H1 (cell line): Measurements from ENCODE around the gene SH2D7. TPM values are rescaled to one million over a fixed set of nuclear protein-coding genes. Genes with fewer than 3 reads are reported as not detected.

Experiments used
- CTCF ChIA-PET: fragments of 300-600 bp; sonication (Branson Sonifier 250); formaldehyde crosslinking; loops from one replicate; lab custom pipeline; 2021; ENCODE audit not compliant: partially characterized antibody; lab: Charles Lee
- POLR2A ChIA-PET: fragments of 300-600 bp; sonication (Branson Sonifier 250); formaldehyde crosslinking; loops from one replicate; lab custom pipeline; 2021; ENCODE audit warnings: inconsistent platforms; ENCODE audit not compliant: partially characterized antibody; lab: Charles Lee
- DNase-seq, 2 experiments: peaks; one replicate each; pipeline versions ENCODE4 v3.0.0 to v3.0.0-alpha.2; 2010 to 2022; ENCODE audit warnings: low spot score in 2 of 2, low read depth in 1 of 2, mixed read lengths in 1 of 2
- FAIRE-seq: peaks from 2 replicates; lab custom pipeline; 2011; peaks lifted over from hg19 to GRCh38; lab: Jason Lieb, UNC
- H2AFZ ChIP-seq: 2 replicates; pipeline ENCODE4 v1.8.1; 2012; ENCODE audit warnings: low read length, inconsistent platforms
- H2AK5ac ChIP-seq: 2 replicates; pipeline ENCODE4 v1.6.1; 2013; ENCODE audit warnings: low read depth, low read length
- H2BK120ac ChIP-seq: replicated peaks from 2 replicates; pipeline ENCODE3; 2013; ENCODE audit warnings: low read depth, low read length, inconsistent platforms
- H2BK12ac ChIP-seq: 2 replicates; pipeline ENCODE4 v1.6.1; 2013; ENCODE audit warnings: low read depth, low read length
- H2BK15ac ChIP-seq: 2 replicates; pipeline ENCODE4 v1.6.1; 2013; ENCODE audit warnings: low read length
- H2BK20ac ChIP-seq: 2 replicates; pipeline ENCODE4 v1.6.1; 2013; ENCODE audit warnings: low read length
- H2BK5ac ChIP-seq: 2 replicates; pipeline ENCODE4 v1.6.1; 2013; ENCODE audit warnings: low read depth, low read length
- H3K14ac ChIP-seq: 2 replicates; pipeline ENCODE4 v1.6.1; 2013; ENCODE audit warnings: inconsistent platforms; ENCODE audit not compliant: insufficient read length
- H3K18ac ChIP-seq: 2 replicates; pipeline ENCODE4 v1.6.1; 2013; ENCODE audit warnings: low read length; ENCODE audit errors: extremely low read depth
- H3K23ac ChIP-seq: 2 replicates; pipeline ENCODE4 v1.6.1; 2013; ENCODE audit warnings: inconsistent platforms; ENCODE audit not compliant: insufficient read length
- H3K23me2 ChIP-seq: 2 replicates; pipeline ENCODE4 v1.6.1; 2013; ENCODE audit warnings: low read depth, low read length
- H3K27ac ChIP-seq: 2 replicates; pipeline ENCODE4 v1.6.1; 2011; ENCODE audit warnings: low read depth, low read length, inconsistent platforms
- H3K27me3 ChIP-seq, 4 experiments: replicated peaks in 1 of 4; 1 replicate in 1 of 4; 2 replicates in 3 of 4; pipeline versions ENCODE4 v1.6.1 to v1.8.1; 2011 to 2013; ENCODE audit warnings: low read length in 3 of 4, mild to moderate bottlenecking in 3 of 4, inconsistent platforms in 2 of 4, mixed read lengths in 2 of 4, moderate library complexity in 1 of 4; ENCODE audit not compliant: control insufficient read depth in 3 of 4, insufficient read depth in 3 of 4; ENCODE audit errors: extremely low read depth in 1 of 4
- H3K36me3 ChIP-seq, 4 experiments: 2 replicates each; pipeline versions ENCODE4 v1.6.1 to v1.8.1; 2011 to 2013; ENCODE audit warnings: mild to moderate bottlenecking in 4 of 4, low read length in 3 of 4, moderate library complexity in 2 of 4, control low read depth in 1 of 4, inconsistent platforms in 1 of 4; ENCODE audit not compliant: insufficient read depth in 4 of 4, control insufficient read depth in 2 of 4
- H3K4ac ChIP-seq: replicated peaks from 2 replicates; pipeline ENCODE3; 2013; ENCODE audit warnings: low read length, low read depth, mixed read lengths, inconsistent platforms; ENCODE audit not compliant: insufficient read length
- H3K4me1 ChIP-seq, 4 experiments: replicated peaks in 1 of 4; 1 replicate in 1 of 4; 2 replicates in 3 of 4; pipeline versions ENCODE4 v1.6.1 to v1.8.1; 2011 to 2013; ENCODE audit warnings: low read length in 3 of 4, inconsistent platforms in 2 of 4, mixed read lengths in 1 of 4; ENCODE audit not compliant: insufficient read depth in 4 of 4, control insufficient read depth in 3 of 4
- H3K4me2 ChIP-seq, 2 experiments: 2 replicates each; pipeline versions ENCODE4 v1.6.1 to v1.8.1; 2011 to 2013; ENCODE audit warnings: low read depth in 2 of 2, low read length in 2 of 2, control low read depth in 1 of 2, inconsistent platforms in 1 of 2, mild to moderate bottlenecking in 1 of 2; ENCODE audit not compliant: insufficient read depth in 1 of 2
- H3K4me3 ChIP-seq, 4 experiments: fragments of 200-600, 300-600 bp in 1 of 4; sonication (generic), shearing (Covaris generic), sonication (Bioruptor Twin) in 1 of 4; 2 replicates each; pipeline versions ENCODE4 v1.5.1 to v1.8.1; 2011 to 2016; ENCODE audit warnings: low read length in 4 of 4, low read depth in 3 of 4, control low read depth in 2 of 4, inconsistent platforms in 2 of 4, mild to moderate bottlenecking in 2 of 4, mixed read lengths in 1 of 4, moderate library complexity in 1 of 4; ENCODE audit not compliant: insufficient read depth in 2 of 4; ENCODE audit errors: extremely low read depth in 1 of 4
- H3K56ac ChIP-seq: replicated peaks from 2 replicates; pipeline ENCODE3; 2013; ENCODE audit warnings: low read depth, mild to moderate bottlenecking, mixed read lengths, low read length, inconsistent platforms; ENCODE audit not compliant: insufficient read length
- H3K79me1 ChIP-seq: 2 replicates; pipeline ENCODE4 v1.6.1; 2013; ENCODE audit warnings: low read depth, low read length, control low read depth
- H3K79me2 ChIP-seq, 2 experiments: 2 replicates each; pipeline versions ENCODE4 v1.6.1 to v1.8.1; 2012 to 2013; ENCODE audit warnings: low read length in 2 of 2, mild to moderate bottlenecking in 2 of 2, inconsistent platforms in 1 of 2; ENCODE audit not compliant: insufficient read depth in 2 of 2, control insufficient read depth in 1 of 2
- H3K9ac ChIP-seq, 4 experiments: replicated peaks in 1 of 4; 1 replicate in 1 of 4; 2 replicates in 3 of 4; pipeline versions ENCODE4 v1.6.1 to v1.8.1; 2011 to 2013; ENCODE audit warnings: low read depth in 3 of 4, low read length in 3 of 4, control low read depth in 2 of 4, mild to moderate bottlenecking in 2 of 4, moderate library complexity in 2 of 4, inconsistent platforms in 1 of 4; ENCODE audit errors: extremely low read depth in 1 of 4
- H3K9me3 ChIP-seq, 2 experiments: 2 replicates each; pipeline versions ENCODE4 v1.6.1 to v1.8.1; 2012 to 2013; ENCODE audit warnings: mild to moderate bottlenecking in 2 of 2, moderate library complexity in 2 of 2, control low read depth in 1 of 2, inconsistent platforms in 1 of 2, low read depth in 1 of 2, low read length in 1 of 2, mixed read lengths in 1 of 2; ENCODE audit not compliant: insufficient read depth in 2 of 2
- H4K20me1 ChIP-seq, 2 experiments: replicated peaks in 1 of 2; 2 replicates each; pipeline versions ENCODE3 to v1.8.1; 2011 to 2013; ENCODE audit warnings: inconsistent platforms in 2 of 2, low read length in 2 of 2, mild to moderate bottlenecking in 1 of 2; ENCODE audit not compliant: insufficient read depth in 2 of 2, control insufficient read depth in 1 of 2
- H4K5ac ChIP-seq: 2 replicates; pipeline ENCODE4 v1.6.1; 2013; ENCODE audit warnings: low read length, low read depth, mixed read lengths, inconsistent platforms; ENCODE audit not compliant: insufficient read length
- H4K8ac ChIP-seq: 2 replicates; pipeline ENCODE4 v1.8.0; 2013; ENCODE audit warnings: mild to moderate bottlenecking, moderate library complexity, low read length, inconsistent platforms; ENCODE audit not compliant: insufficient read depth; ENCODE audit errors: extremely low read depth
- H4K91ac ChIP-seq: replicated peaks from 2 replicates; pipeline ENCODE3; 2013; ENCODE audit warnings: low read length, mixed read lengths, inconsistent platforms; ENCODE audit not compliant: insufficient read length
- BRCA1 ChIP-seq: IDR thresholded peaks from 2 replicates; pipeline ENCODE4 v1.6.1; 2012; ENCODE audit warnings: low read depth, low read length, improper control_type of control experiment
- GABPA ChIP-seq: IDR thresholded peaks from 2 replicates; pipeline ENCODE4 v1.6.1; 2011; ENCODE audit warnings: mild to moderate bottlenecking, low read length, moderate library complexity, borderline replicate concordance; ENCODE audit not compliant: insufficient read depth
- KDM4A ChIP-seq: IDR thresholded peaks from one replicate; pipeline ENCODE4 v1.7.1; 2012; ENCODE audit warnings: low read depth, mild to moderate bottlenecking, moderate library complexity, low read length, inconsistent platforms; ENCODE audit not compliant: severe bottlenecking
- SIX5 ChIP-seq: IDR thresholded peaks from 2 replicates; pipeline ENCODE4 v1.6.1; 2011; ENCODE audit warnings: mild to moderate bottlenecking, low read depth, low read length
- TAF7 ChIP-seq: optimal IDR thresholded peaks from 2 replicates; pipeline ENCODE3; 2011; ENCODE audit warnings: low read depth, mild to moderate bottlenecking, inconsistent platforms, low read length, moderate library complexity, borderline replicate concordance
- ZNF274 ChIP-seq: IDR thresholded peaks from 2 replicates; pipeline ENCODE4 v1.7.0; 2012; ENCODE audit warnings: low read length, borderline replicate concordance; ENCODE audit errors: extremely low read depth
- WGBS, 2 experiments: shearing (Covaris generic) in 1 of 2; methylation state at CpG; one replicate each; pipeline versions ENCODE4 v1.1.6 to v1.1.7; 2013 to 2015; ENCODE audit warnings: low lambda C conversion rate in 2 of 2, mixed read lengths in 2 of 2, inconsistent platforms in 1 of 2, low coverage in 1 of 2, missing lambda C conversion rate in 1 of 2; ENCODE audit not compliant: insufficient replicate concordance in 2 of 2, insufficient coverage in 1 of 2, insufficient read length in 1 of 2; ENCODE audit errors: extremely low coverage in 1 of 2, missing lambda C conversion rate in 1 of 2; 5-methylcytosine and 5-hydroxymethylcytosine counted together
- polyA plus RNA-seq, 7 experiments: library from polyadenylated mRNA; depleted of rRNA in 3 of 7; stranded (reverse) in 5 of 7; unstranded in 2 of 7; fragments of >200 nt in 5 of 7; fragments of 200-250 nt in 2 of 7; gene quantifications; 1 replicate in 5 of 7; 2 replicates in 1 of 7; 4 replicates in 1 of 7; pipeline versions ENCODE4 v1.2.1 to v1.2.3, GENCODE V29; 2011 to 2013; ENCODE audit warnings: missing spikeins in 2 of 7, mixed read lengths in 2 of 7
- total RNA-seq: library from RNA; stranded (reverse); fragmentation: NEBNext Ultra II Directional; extraction: Animal tissue kit (Norgen Biotek cat#: 25700); gene quantifications from 2 replicates; pipeline ENCODE4 v1.2.1, GENCODE V29; 2021

SH2D7 gene
- total and polyA plus RNA-seq, 2 of the 8 experiments (the other 6 are each of a cell fraction or from before 2014, with no cell fraction given), result not detected

GRCh38 chr15:78048628-78048920, 43.8 kb upstream of the SH2D7 start:
- Histone ChIP-seq H2BK5ac (no peak overlapping the region), H3K4me1 (peaks cover 0 to 6% (median 4%) of the 10 kb centered on the region in 4 experiments; a peak in 2 of 7 replicates), H4K20me1 (peaks cover 0 to 2% of the 10 kb centered on the region in 2 experiments), H3K79me2 (no peaks in the 10 kb centered on the region), H3K4ac (no peak overlapping the region), H3K14ac (no peak overlapping the region), H2BK15ac (no peak overlapping the region), H3K4me2 (no peak overlapping the region), H3K27ac (no peak overlapping the region), H3K9ac (no peak overlapping the region), H2BK120ac (no peak overlapping the region), H3K9me3 (no peaks in the 10 kb centered on the region), H2BK12ac (no peak overlapping the region), H3K79me1 (0 out of 2 replicates have a peak, but pooled peaks cover 2% of the 10 kb centered on the region), H3K18ac (no peak overlapping the region), H3K4me3 (no peak overlapping the region), H2BK20ac (no peak overlapping the region), H3K23ac (no peak overlapping the region), H4K91ac (no peak overlapping the region), H3K23me2 (no peaks in the 10 kb centered on the region; the same call in 1 of the 2 replicates), H3K36me3 (peaks cover 0 to 5% (median 0%) of the 10 kb centered on the region in 4 experiments; a peak in 2 of 8 replicates), H2AK5ac (no peak overlapping the region), H2AFZ (no peak overlapping the region), H4K5ac (no peak overlapping the region), H3K56ac (no peak overlapping the region), H3K27me3 (no peaks in the 10 kb centered on the region), H4K8ac (no peak overlapping the region)
- FAIRE-seq (no peak), DNase-seq (no peak)
- ChIA-PET POLR2A (no interaction called here), CTCF (interaction anchor here (0.7 to 2.3 kb wide), 4 partner anchors 9 to 65 kb away, joined by 3 to 6 read pairs (median 3); no protein-coding TSS in a partner anchor)
- TF ChIP-seq GABPA (no peak), KDM4A (no peak), TAF7 (no peak), SIX5 (no peak), ZNF274 (no peak), BRCA1 (no peak)
- 86% methylated on average over 5 of the region's 5 CpGs; no CpG with 5 or more reads in 1 of the 2 experiments for WGBS, 2 experiments
